Fibroblast of pulmonary artery (primary cell): Measurements from ENCODE around the gene MTA1.
A peak's percentile ranks its signal among the peaks of the same experiment; 100 is the strongest.

Experiments used
- DNase-seq: peaks from one replicate; pipeline ENCODE4 v3.0.0-alpha.2; 2010; ENCODE audit warnings: low read depth
- H3K4me3 ChIP-seq: replicated peaks from 2 replicates; pipeline ENCODE4 v1.5.1; 2011; ENCODE audit warnings: low read depth, mild to moderate bottlenecking, control low read depth, low read length, moderate library complexity
- TF ChIP-seq, protein P1 (sequence below): IDR thresholded peaks from 2 replicates; pipeline ENCODE4 v1.5.1; 2011; ENCODE audit warnings: mild to moderate bottlenecking, control low read depth, low read length, inconsistent platforms; ENCODE audit errors: missing control alignments

The MTA1 gene

DNA sequence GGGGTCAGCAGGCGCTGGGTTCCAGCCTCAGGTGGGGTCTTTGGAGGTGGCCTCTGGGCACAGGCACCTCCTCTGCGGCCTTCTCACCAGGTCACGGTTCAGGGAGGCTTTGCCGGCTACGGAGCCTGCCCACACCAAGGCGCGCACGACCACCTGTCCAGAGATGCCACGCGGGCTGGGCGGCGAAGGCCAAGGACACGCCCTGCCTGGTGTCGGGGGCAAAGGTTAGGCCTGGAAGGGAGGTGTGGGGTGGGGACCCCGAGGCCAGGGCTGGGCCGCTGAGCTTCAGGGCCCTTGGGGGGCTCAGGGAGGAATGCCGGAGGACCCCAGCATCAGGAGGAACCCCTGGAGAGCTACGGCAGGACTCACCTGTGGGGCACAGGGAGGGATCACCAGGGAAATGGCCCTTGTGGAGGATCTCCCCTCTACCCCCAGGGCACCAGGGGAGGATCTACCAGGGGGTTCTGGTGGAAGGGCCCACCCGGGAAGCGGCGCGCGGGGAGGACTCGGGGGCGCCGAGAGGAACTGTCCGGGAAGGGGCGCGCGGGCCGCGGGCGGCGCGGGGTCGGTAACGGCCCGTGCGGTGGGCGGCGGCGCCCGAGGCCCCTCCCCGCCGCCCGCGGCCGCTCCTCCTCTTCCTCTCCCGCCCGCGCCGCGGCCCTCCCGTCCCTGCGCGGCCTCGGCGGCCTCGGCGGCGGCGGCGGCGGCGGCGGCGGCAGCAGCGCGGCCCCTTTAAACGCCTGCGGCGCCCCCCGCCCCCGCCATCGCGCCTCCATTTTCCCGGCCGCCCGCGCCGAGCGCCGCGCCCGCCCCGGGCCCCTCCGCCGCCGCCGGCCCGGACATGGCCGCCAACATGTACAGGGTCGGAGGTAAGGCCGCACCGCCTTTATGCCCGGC is at the start of gene MTA1:
MTA1 (plus strand) TSS at position 633 of the 897 bp plus-strand sequence; CDS start at position 842, 209 bp downstream.
- peak within 1 kb of the TSS; percentile 77 for H3K4me3 ChIP-seq
- TF ChIP-seq, protein P1, sequence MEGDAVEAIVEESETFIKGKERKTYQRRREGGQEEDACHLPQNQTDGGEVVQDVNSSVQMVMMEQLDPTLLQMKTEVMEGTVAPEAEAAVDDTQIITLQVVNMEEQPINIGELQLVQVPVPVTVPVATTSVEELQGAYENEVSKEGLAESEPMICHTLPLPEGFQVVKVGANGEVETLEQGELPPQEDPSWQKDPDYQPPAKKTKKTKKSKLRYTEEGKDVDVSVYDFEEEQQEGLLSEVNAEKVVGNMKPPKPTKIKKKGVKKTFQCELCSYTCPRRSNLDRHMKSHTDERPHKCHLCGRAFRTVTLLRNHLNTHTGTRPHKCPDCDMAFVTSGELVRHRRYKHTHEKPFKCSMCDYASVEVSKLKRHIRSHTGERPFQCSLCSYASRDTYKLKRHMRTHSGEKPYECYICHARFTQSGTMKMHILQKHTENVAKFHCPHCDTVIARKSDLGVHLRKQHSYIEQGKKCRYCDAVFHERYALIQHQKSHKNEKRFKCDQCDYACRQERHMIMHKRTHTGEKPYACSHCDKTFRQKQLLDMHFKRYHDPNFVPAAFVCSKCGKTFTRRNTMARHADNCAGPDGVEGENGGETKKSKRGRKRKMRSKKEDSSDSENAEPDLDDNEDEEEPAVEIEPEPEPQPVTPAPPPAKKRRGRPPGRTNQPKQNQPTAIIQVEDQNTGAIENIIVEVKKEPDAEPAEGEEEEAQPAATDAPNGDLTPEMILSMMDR = no peak
- no peak for DNase-seq

DNA sequence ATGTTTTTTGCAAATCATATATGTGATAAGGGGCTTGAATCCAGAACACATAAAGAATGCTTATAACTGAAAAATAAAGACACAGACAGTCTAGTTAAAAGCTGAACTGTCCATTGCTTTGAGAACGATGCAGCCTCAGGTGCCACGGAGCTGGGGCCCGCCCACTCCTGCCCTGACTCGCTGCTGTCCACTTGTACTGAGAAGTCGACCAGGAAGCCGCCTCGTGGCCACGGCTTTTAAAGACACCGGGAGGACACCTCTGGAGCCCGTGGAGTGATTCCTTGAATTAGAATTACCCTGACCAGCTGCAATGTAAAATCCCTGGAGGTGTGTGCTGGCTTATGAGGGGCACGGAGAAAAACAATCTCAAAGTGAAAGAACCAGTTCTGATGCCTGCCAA is 45.2 kb upstream of the MTA1 start:
- no peak overlapping the region for H3K4me3 ChIP-seq
- DNase-seq = no peak
- TF ChIP-seq, protein P1 = no peak

DNA sequence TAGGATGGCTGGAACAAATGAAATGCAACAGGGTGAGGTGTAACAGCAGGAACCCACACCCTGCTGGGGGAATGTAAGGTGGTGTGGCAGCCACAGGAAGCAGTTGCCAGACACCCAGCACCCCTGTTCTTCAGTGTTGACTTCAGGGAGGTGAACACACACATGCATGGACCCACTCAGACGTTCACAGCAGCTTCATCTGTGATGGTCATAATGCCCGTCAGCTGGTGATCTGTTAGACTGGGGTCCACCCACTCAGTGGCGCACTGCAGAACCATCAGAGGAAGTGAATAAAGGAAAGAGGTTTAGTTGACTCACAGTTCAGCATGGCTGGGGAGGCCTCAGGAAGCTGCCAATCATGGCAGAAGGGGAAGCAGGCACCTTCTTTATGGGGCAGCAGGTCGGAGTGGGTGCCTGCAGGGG is 44.0 kb upstream of the MTA1 start:
- TF ChIP-seq, protein P1 = no peak
- H3K4me3 ChIP-seq = no peak overlapping the region
- DNase-seq = peak; percentile 13

DNA sequence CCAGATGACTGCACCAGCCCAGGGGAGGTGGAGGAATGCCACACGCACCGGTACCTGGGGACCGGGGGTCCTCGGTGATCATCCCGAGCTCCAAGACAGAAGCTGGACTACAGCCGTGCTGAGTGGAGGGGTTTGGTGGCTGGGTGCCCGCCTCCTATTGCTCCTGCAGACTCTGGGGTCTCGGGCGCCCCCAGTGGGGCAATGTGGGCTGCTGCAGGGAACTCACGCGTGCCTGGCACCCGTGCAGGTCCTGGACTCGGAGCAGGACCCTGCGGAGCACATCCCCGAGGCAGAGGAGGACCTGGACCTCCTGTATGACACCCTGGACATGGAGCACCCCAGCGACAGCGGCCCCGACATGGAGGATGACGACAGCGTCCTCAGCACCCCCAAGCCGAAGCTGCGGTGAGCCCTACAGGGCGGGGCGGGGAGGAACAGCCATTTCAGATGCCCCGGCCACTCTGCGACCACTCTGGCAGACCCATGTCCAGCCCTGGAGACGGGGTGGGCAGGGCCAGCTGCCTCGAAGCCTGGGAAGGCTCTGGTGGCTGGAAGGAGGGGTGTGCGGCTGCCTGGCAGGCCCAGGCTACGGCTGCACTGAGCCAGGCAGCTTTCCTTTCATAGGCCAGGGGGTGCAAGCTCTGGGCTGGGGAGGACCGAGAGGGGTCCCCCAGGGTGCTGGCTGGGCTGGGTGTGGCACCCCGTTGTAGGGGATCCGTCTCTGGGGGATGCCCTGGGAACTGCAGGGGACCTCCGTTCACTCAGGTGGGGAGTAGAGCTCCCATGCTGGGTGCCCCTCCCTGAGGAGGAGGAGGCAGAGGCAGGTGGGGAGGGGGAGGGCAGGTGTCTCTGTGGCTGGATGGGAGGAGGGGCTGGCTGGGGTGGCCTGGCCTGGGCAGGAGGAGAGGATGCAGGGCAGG is 42.8 kb upstream of the MTA1 start:
- DNase-seq = no peak
- TF ChIP-seq, protein P1 = no peak
- no peak overlapping the region for H3K4me3 ChIP-seq

DNA sequence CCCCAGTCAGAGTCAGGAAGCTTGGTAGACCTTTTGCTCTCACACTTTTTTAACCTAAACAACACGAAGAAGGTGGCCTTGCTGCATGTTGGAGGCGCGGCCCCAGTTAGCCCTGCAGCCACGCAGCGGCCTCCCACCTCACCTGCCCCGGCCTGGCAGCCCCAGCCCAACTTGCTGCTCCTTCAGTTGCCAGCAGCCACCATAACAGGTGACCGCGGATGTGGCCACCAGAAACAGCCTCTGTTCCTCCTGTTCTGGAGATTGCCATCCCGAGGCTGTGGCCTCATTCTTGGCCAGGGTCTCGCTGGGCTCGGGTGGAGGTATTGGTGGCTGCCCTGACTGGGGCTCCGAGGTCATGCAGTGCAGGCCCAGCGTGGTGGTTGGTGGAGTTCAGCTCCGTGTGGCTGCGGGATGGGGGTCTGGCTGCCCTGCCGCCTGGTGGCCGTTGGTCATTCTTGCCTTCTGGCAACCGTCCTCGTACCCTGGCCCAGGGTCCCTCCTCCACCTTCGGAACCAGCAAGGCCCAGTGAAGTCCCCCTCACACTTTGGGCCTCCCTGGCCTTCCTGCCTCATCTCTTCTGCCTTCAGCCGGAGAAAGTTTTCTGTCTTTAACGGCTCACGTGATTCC is 42.0 kb upstream of the MTA1 start:
- TF ChIP-seq, protein P1 = no peak
- DNase-seq = no peak
- H3K4me3 ChIP-seq = no peak overlapping the region

DNA sequence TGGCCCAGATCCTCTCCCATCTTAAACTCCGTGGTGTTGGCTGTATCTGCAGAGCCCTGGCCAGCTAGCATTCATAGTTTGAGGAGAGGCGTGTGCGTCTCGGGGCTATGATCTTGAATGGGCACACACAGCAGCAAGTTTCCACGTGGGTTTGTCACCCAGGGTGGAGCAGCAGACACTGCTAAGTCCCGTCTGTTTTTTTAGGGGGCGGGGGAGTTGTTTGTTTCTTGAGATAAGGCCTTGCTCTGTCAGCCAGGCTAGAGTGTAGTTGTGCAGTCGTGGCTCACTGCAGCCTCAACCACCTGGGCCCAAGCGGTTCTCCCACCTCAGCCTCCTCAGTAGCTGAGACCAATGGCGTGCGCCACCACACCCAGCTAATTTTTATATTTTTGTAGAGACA is 41.4 kb upstream of the MTA1 start:
- TF ChIP-seq, protein P1 = no peak
- H3K4me3 ChIP-seq = no peak overlapping the region
- DNase-seq = no peak
